Gastrocnemius medialis (tissue), 4 donors: ENCODE results near the gene PRR5L.

Experiments used
- POLR2A ChIP-seq, 2 donors: fragments of 450-650 bp; IDR thresholded peaks; one replicate each; pipeline ENCODE4 v1.6.1; 2017; ENCODE audit warnings: antibody characterized with exemption in 2 of 2, mild to moderate bottlenecking in 2 of 2, moderate library complexity in 2 of 2
- TF ChIP-seq, protein P1 (sequence below), 5 experiments: fragments of 450-650 bp in 3 of 5; fragments of 200-600 bp in 2 of 5; sonication (generic) in 2 of 5; IDR thresholded peaks in 4 of 5; conservative IDR thresholded peaks in 1 of 5; 1 replicate in 4 of 5; 2 replicates in 1 of 5; pipeline ENCODE4 v1.5.1; 2016 to 2019; ENCODE audit warnings: antibody characterized with exemption in 5 of 5, mild to moderate bottlenecking in 3 of 5, moderate library complexity in 3 of 5

GRCh38 chr11:36427079-36427478, 131.0 kb downstream of the PRR5L start:
- TF ChIP-seq, protein P1, sequence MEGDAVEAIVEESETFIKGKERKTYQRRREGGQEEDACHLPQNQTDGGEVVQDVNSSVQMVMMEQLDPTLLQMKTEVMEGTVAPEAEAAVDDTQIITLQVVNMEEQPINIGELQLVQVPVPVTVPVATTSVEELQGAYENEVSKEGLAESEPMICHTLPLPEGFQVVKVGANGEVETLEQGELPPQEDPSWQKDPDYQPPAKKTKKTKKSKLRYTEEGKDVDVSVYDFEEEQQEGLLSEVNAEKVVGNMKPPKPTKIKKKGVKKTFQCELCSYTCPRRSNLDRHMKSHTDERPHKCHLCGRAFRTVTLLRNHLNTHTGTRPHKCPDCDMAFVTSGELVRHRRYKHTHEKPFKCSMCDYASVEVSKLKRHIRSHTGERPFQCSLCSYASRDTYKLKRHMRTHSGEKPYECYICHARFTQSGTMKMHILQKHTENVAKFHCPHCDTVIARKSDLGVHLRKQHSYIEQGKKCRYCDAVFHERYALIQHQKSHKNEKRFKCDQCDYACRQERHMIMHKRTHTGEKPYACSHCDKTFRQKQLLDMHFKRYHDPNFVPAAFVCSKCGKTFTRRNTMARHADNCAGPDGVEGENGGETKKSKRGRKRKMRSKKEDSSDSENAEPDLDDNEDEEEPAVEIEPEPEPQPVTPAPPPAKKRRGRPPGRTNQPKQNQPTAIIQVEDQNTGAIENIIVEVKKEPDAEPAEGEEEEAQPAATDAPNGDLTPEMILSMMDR (IDR thresholded peaks at IDR 0.05 in 4 of 5, conservative IDR thresholded peaks at IDR 0.05 in 1 of 5): no peak
- no peak for TF ChIP-seq POLR2A (IDR thresholded peaks at IDR 0.05)
